GM12875 (cell line): ENCODE measurements around the gene TSSC4.

Experiments
- H3K4me3 ChIP-seq: one replicate; pipeline ENCODE4 v1.5.1; 2011; ENCODE audit warnings: low read depth, low read length, control low read depth
- TF ChIP-seq, protein P1 (sequence below): IDR thresholded peaks from 2 replicates; pipeline ENCODE4 v1.5.1; 2011; ENCODE audit warnings: low read depth, mild to moderate bottlenecking, control low read depth, inconsistent platforms, low read length, moderate library complexity, borderline replicate concordance; ENCODE audit not compliant: insufficient read depth

Gene TSSC4

GRCh38 chr11:2421996-2422395, 21.4 kb downstream of the TSSC4 start:
- TF ChIP-seq, protein P1, sequence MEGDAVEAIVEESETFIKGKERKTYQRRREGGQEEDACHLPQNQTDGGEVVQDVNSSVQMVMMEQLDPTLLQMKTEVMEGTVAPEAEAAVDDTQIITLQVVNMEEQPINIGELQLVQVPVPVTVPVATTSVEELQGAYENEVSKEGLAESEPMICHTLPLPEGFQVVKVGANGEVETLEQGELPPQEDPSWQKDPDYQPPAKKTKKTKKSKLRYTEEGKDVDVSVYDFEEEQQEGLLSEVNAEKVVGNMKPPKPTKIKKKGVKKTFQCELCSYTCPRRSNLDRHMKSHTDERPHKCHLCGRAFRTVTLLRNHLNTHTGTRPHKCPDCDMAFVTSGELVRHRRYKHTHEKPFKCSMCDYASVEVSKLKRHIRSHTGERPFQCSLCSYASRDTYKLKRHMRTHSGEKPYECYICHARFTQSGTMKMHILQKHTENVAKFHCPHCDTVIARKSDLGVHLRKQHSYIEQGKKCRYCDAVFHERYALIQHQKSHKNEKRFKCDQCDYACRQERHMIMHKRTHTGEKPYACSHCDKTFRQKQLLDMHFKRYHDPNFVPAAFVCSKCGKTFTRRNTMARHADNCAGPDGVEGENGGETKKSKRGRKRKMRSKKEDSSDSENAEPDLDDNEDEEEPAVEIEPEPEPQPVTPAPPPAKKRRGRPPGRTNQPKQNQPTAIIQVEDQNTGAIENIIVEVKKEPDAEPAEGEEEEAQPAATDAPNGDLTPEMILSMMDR, result no peak
- no peak overlapping the region for H3K4me3 ChIP-seq

DNA sequence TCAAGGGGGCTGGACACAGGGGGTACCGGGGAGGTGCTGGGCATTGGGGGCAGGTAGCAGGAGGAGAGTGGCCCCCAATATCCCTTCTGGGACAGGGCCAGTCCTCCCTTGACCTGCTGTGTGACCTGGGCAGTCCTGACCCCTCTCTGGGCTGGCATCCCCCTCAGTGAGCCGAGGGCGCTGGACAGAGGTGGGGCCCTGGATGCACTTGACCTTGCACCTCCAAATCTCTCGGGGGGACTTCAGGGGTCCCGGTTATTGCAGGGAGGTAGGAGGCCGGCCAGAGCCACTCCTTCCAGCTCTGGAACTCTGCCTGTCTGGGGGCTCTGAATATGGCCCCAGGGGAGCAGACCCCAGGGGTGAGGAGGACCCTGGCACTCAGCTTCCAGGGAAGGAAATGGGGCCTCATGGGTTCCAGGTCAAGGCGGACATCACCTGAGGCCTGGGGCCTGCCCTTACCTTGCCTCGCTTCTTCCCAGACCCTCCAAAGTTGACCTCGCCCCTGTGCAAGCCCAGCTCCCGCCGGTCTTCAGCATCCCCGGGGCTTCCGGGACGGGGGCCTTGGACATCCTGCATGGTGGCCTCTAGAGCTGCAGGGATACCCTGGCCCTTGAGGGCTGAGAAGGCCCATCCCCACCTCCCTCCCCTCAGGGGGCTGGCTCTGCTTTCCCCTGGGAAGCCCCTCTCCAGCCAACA, 22.1 kb downstream of the TSSC4 start:
- TF ChIP-seq, protein P1, result no peak
- H3K4me3 ChIP-seq, result no peak overlapping the region

GRCh38 chr11:2423157-2424025, 22.8 kb downstream of the TSSC4 start:
- no peak overlapping the region for H3K4me3 ChIP-seq
- TF ChIP-seq, protein P1, result no peak

GRCh38 chr11:2424811-2425495, 24.4 kb downstream of the TSSC4 start:
- H3K4me3 ChIP-seq, result no peak overlapping the region

GRCh38 chr11:2425506-2425905, 25.0 kb downstream of the TSSC4 start:
- TF ChIP-seq, protein P1, result no peak
- H3K4me3 ChIP-seq, result no peak overlapping the region

More at GRCh38 chr11:2424811-2425495, 24.4 kb downstream of the TSSC4 start:
- TF ChIP-seq, protein P1, result no peak

DNA sequence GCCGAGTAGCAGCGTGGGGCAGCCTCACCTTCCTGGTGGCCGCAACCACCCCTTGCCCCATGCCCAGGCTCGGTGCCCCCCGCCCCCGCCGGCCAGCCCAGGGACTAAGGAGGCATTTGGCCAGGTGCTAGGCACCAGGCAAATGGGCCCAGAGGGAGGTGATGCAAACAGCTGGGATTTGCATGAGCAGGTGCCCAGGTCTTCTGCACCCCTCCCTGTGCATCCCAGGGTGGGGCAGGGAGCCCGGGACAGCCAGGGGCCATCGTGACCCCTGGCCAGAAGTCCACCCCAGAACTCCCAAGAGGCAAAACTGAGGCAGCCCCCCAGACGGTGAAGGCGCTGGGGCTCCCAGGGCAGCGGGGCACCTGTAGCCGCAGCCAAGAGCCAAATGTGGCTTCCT, 25.7 kb downstream of the TSSC4 start:
- H3K4me3 ChIP-seq, result no peak overlapping the region
- TF ChIP-seq, protein P1, result no peak
